HepG2 (cell line): ENCODE data around the gene GAREM1. TPM values are rescaled to one million over a fixed set of nuclear protein-coding genes. Genes with fewer than 3 reads are reported as not detected.
A peak's percentile ranks its signal among the peaks of the same experiment; 100 is the strongest.

Experiments
- BHLHE40 ChIP-seq: IDR thresholded peaks from 2 replicates; pipeline ENCODE4 v1.6.1; 2011; ENCODE audit warnings: low read length, improper control_type of control experiment
- CHD4 ChIP-seq: fragments of 200-600 bp; sonication (generic); IDR thresholded peaks from 2 replicates; pipeline ENCODE4 v1.7.0; 2017; ENCODE audit warnings: mild to moderate bottlenecking, low read length, borderline replicate concordance
- EP300 ChIP-seq, 3 experiments: sonication (generic) in 1 of 3; formaldehyde crosslinking in 1 of 3; IDR thresholded peaks; 2 replicates each; pipeline versions ENCODE4 v1.5.1 to v1.6.1; 2011 to 2020; ENCODE audit warnings: low read depth in 2 of 3, low read length in 2 of 3, borderline replicate concordance in 1 of 3, improper control_type of control experiment in 1 of 3, mild to moderate bottlenecking in 1 of 3, missing genetic modification reagents in 1 of 3, moderate library complexity in 1 of 3
- FOXJ3 ChIP-seq: sonication (generic); formaldehyde crosslinking; IDR thresholded peaks from 2 replicates; pipeline ENCODE4 v1.4.0; 2020; ENCODE audit warnings: missing genetic modification reagents, mild to moderate bottlenecking, borderline replicate concordance
- FUBP1 ChIP-seq: sonication (generic); formaldehyde crosslinking; IDR thresholded peaks from 2 replicates; pipeline ENCODE4 v1.5.1; 2020; ENCODE audit warnings: missing genetic modification reagents, mild to moderate bottlenecking, borderline replicate concordance
- HMG20A ChIP-seq: IDR thresholded peaks from 2 replicates; pipeline ENCODE4 v1.6.1; 2016; ENCODE audit warnings: borderline replicate concordance
- HMGA1 ChIP-seq: sonication (generic); formaldehyde crosslinking; conservative IDR thresholded peaks from 2 replicates; pipeline ENCODE4 v1.4.0; 2020; ENCODE audit warnings: missing genetic modification reagents
- MEF2D ChIP-seq: sonication (generic); formaldehyde crosslinking; IDR thresholded peaks from 2 replicates; pipeline ENCODE4 v1.5.1; 2020; ENCODE audit warnings: mild to moderate bottlenecking, missing genetic modification reagents
- PATZ1 ChIP-seq: sonication (generic); formaldehyde crosslinking; IDR thresholded peaks from 2 replicates; pipeline ENCODE4 v1.4.0; 2020; ENCODE audit warnings: missing genetic modification reagents
- RARA ChIP-seq: IDR thresholded peaks from 2 replicates; pipeline ENCODE4 v1.6.1; 2016; ENCODE audit warnings: missing genetic modification reagents, missing compliant biosample characterization
- REXO4 ChIP-seq: sonication (generic); formaldehyde crosslinking; IDR thresholded peaks from 2 replicates; pipeline ENCODE4 v1.8.0; 2022; ENCODE audit warnings: missing genetic modification reagents, mild to moderate bottlenecking, borderline replicate concordance
- RFXAP ChIP-seq: sonication (generic); formaldehyde crosslinking; IDR thresholded peaks from 2 replicates; pipeline ENCODE4 v1.4.0; 2020; ENCODE audit warnings: missing genetic modification reagents, borderline replicate concordance
- SP140L ChIP-seq: sonication (generic); formaldehyde crosslinking; IDR thresholded peaks from 2 replicates; pipeline ENCODE4 v1.4.0; 2020; ENCODE audit warnings: missing genetic modification reagents, borderline replicate concordance
- TP53 ChIP-seq: sonication (generic); formaldehyde crosslinking; conservative IDR thresholded peaks from 2 replicates; pipeline ENCODE4 v1.4.0; 2020; ENCODE audit warnings: missing genetic modification reagents
- ZBTB49 ChIP-seq: sonication (generic); formaldehyde crosslinking; IDR thresholded peaks from 2 replicates; pipeline ENCODE4 v1.4.0; 2020; ENCODE audit warnings: missing genetic modification reagents, borderline replicate concordance
- ZNF18 ChIP-seq: sonication (generic); formaldehyde crosslinking; IDR thresholded peaks from 2 replicates; pipeline ENCODE4 v1.8.0; 2022; ENCODE audit warnings: mild to moderate bottlenecking, missing genetic modification reagents; ENCODE audit not compliant: insufficient replicate concordance
- ZNF567 ChIP-seq: sonication (generic); formaldehyde crosslinking; IDR thresholded peaks from 2 replicates; pipeline ENCODE4 v1.8.1; 2023; ENCODE audit warnings: mild to moderate bottlenecking, missing genetic modification reagents, borderline replicate concordance
- ZNF720 ChIP-seq: sonication (generic); formaldehyde crosslinking; IDR thresholded peaks from 2 replicates; pipeline ENCODE4 v1.4.0; 2020; ENCODE audit warnings: missing genetic modification reagents
- ZSCAN29 ChIP-seq: sonication (generic); formaldehyde crosslinking; conservative IDR thresholded peaks from 2 replicates; pipeline ENCODE4 v1.4.0; 2020; ENCODE audit warnings: mild to moderate bottlenecking, missing genetic modification reagents
- ZSCAN9 ChIP-seq: IDR thresholded peaks from 2 replicates; pipeline ENCODE4 v1.6.1; 2016; ENCODE audit warnings: borderline replicate concordance
- polyA plus RNA-seq, 8 experiments: library from polyadenylated mRNA; depleted of rRNA in 3 of 8; stranded (reverse) in 7 of 8; unstranded in 1 of 8; fragments of >200 nt; fragmentation: Illumina TruSeq in 4 of 8; extraction: Trizol in 4 of 8; gene quantifications; 2 replicates each; pipeline versions ENCODE4 v1.2.1 to v1.2.3, GENCODE V29; 2011 to 2016; ENCODE audit warnings: low read depth in 4 of 8, missing spikeins in 1 of 8, mixed read lengths in 1 of 8; ENCODE audit not compliant: insufficient read depth in 1 of 8
- total RNA-seq, 5 experiments: library from RNA; depleted of rRNA; stranded (reverse); fragments of >200 nt; fragmentation: Illumina TruSeq; extraction: Trizol; gene quantifications; 2 replicates each; pipeline ENCODE4 v1.2.3, GENCODE V29; 2016; ENCODE audit warnings: low read depth in 1 of 5

The GAREM1 gene
- total and polyA plus RNA-seq, 2 of the 13 experiments (the other 11 are each of a cell fraction or from before 2014, with no cell fraction given): 2.5 to 2.9 TPM

- TF ChIP-seq PATZ1 (CRISPR knock-in tag): 0 out of 2 replicates have a peak, but pooled peaks have one; percentile 10
- TF ChIP-seq ZNF567 (CRISPR knock-in tag): no peak
- TF ChIP-seq HMG20A (CRISPR knock-in tag): 0 out of 2 replicates have a peak, but pooled peaks have one; percentile 10
- no peak for TF ChIP-seq RFXAP (CRISPR knock-in tag)
- TF ChIP-seq RARA: no peak
- TF ChIP-seq EP300 (IDR thresholded peaks at IDR 0.05; ENCODE audit: low read depth in 2 of 2, low read length in 2 of 2): no peak
- no peak for TF ChIP-seq EP300 (CRISPR knock-in tag; IDR thresholded peaks at IDR 0.05; ENCODE audit: borderline replicate concordance)
- peak; percentile 29; the same call in 1 of the 2 replicates for TF ChIP-seq SP140L (CRISPR knock-in tag)
- TF ChIP-seq TP53 (CRISPR knock-in tag): no peak
- TF ChIP-seq ZNF720 (CRISPR knock-in tag): no peak
- TF ChIP-seq REXO4 (CRISPR knock-in tag): no peak
- TF ChIP-seq BHLHE40: no peak
- TF ChIP-seq ZBTB49 (CRISPR knock-in tag): no peak
- TF ChIP-seq MEF2D (CRISPR knock-in tag): 0 out of 2 replicates have a peak, but pooled peaks have one; percentile 26
- TF ChIP-seq CHD4: no peak
- TF ChIP-seq FUBP1 (CRISPR knock-in tag): no peak
- no peak for TF ChIP-seq ZNF18
- TF ChIP-seq ZSCAN29: no peak
- TF ChIP-seq HMGA1: no peak
- no peak for TF ChIP-seq FOXJ3 (CRISPR knock-in tag)
- TF ChIP-seq ZSCAN9 (CRISPR knock-in tag): no peak
These were observed at the start of gene GAREM1 (continued) for GRCh38 chr18:32470714-32471633.
